Immature natural killer cell (primary cell): ENCODE measurements around the gene PDE6A. TPM values are rescaled to one million over a fixed set of nuclear protein-coding genes. Genes with fewer than 3 reads are reported as not detected.

ENCODE experiments used
- DNase-seq, 3 donors: peaks; one replicate each; pipeline ENCODE4 v3.0.0; 2022; ENCODE audit warnings: mixed read lengths in 1 of 3
- H3K27ac Mint-ChIP-seq, 6 donors: one replicate each; pipeline ENCODE4 v1.8.0; 2020; ENCODE audit warnings: mixed read lengths in 6 of 6, mild to moderate bottlenecking in 5 of 6, inconsistent platforms in 4 of 6, moderate library complexity in 3 of 6
- H3K27me3 Mint-ChIP-seq, 3 donors: one replicate each; pipeline ENCODE4 v1.8.0; 2020 to 2021; ENCODE audit warnings: low read depth in 3 of 3, mild to moderate bottlenecking in 3 of 3, mixed read lengths in 3 of 3, moderate library complexity in 3 of 3, inconsistent platforms in 1 of 3
- H3K36me3 Mint-ChIP-seq, 3 donors: one replicate each; pipeline ENCODE4 v1.8.0; 2020; ENCODE audit warnings: mixed read lengths in 3 of 3, inconsistent platforms in 2 of 3, mild to moderate bottlenecking in 2 of 3
- H3K4me1 Mint-ChIP-seq, 2 donors: one replicate each; pipeline ENCODE4 v1.8.0; 2020; ENCODE audit warnings: inconsistent platforms in 2 of 2, mild to moderate bottlenecking in 2 of 2, mixed read lengths in 2 of 2, moderate library complexity in 1 of 2
- H3K4me3 Mint-ChIP-seq, 5 donors: one replicate each; pipeline ENCODE4 v1.8.0; 2020; ENCODE audit warnings: mild to moderate bottlenecking in 5 of 5, mixed read lengths in 5 of 5, inconsistent platforms in 3 of 5, moderate library complexity in 3 of 5
- H3K9me3 Mint-ChIP-seq, 6 donors: one replicate each; pipeline ENCODE4 v1.8.0; 2020; ENCODE audit warnings: mild to moderate bottlenecking in 6 of 6, mixed read lengths in 6 of 6, inconsistent platforms in 4 of 6, moderate library complexity in 3 of 6
- polyA plus RNA-seq, 3 donors: library from polyadenylated mRNA; unstranded; fragments of 300-500 nt; fragmentation: Illumina TruSeq; gene quantifications; one replicate each; pipeline ENCODE4 v1.2.3, GENCODE V29; 2021

Gene PDE6A
- polyA plus RNA-seq, 3 donors from 2014 or later: not detected

DNA sequence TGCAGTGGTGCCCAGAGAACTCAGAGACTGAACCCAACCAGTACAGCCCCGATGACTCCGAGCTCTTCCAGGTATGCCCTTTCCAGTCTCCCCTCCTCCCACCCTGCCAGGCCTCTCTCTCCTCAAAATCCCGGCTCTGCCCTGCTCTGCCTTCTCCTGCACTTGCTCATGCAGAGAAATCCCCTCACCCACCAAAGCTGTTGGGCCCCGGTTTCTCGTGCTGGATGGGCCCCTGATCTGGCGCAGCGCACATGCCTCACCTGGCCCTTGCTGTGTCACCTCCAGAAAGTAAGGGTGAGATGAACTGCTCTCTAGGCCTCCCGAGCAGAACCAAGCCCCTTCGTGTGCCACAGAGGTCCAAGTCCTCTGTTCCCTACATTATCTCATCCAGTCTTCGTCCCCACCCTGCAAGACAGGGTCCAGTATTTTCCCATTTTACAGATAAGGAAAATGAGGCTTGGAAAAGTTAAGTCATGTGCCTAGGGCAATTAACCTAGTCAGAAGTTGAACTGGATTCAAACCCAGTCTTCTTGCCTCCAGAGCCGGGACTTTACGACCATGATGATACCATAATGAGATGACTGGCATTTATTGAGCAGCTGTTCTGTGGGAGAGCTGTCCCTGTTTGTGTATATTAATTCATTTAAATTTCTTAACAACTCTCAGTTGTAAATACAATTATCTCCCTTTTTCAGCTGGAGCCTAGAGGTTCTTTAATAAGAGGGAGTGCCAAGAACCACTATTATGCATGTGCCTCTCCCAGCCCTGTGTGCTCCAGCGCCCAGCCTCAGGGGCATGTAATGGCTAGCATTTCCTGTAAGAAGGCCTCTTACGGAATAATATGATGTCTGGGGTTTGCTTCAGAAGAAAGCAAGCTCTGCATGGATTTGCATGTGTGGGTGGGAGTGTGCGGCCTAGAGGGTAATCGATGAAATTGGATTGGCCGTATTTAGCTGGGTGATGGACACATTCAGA lies 123.8 kb downstream of the PDE6A start:
- DNase-seq: no peak
- Mint-ChIP-seq H3K27ac (no peak overlapping the region), H3K9me3 (no peaks in the 10 kb centered on the region), H3K4me1 (no peaks in the 10 kb centered on the region), H3K4me3 (no peak overlapping the region), H3K36me3 (no peaks in the 10 kb centered on the region), H3K27me3 (peaks cover 0 to 3% (median 1%) of the 10 kb centered on the region in 3 donors)

DNA sequence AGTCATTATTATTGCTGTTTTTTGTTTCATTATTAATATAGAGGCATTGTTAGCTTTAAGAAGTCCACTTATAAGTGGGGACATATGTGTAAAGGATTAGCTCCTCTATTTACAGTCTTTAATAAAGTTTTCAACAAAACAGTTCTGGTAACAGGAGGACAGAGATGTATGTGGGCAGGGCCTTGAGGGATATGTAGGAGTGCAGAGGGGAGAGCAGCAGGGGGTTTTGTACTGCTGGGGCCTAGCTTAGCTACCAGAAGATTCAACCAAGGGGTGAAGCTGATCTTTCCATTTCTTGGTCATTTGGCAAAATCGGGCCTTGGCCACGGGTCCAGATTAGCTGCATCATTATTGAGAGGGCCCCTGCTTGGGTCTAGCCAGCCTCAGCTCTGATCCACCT lies 124.6 kb downstream of the PDE6A start:
- Mint-ChIP-seq H3K4me1 (no peaks in the 10 kb centered on the region), H3K9me3 (no peaks in the 10 kb centered on the region), H3K4me3 (no peak overlapping the region), H3K27ac (no peak overlapping the region), H3K36me3 (no peaks in the 10 kb centered on the region), H3K27me3 (peaks cover 0 to 3% (median 1%) of the 10 kb centered on the region in 3 donors)
- DNase-seq: no peak

GRCh38 chr5:149818116-149818515 lies 126.5 kb downstream of the PDE6A start:
- no peak overlapping the region for H3K27ac Mint-ChIP-seq
- H3K4me3 Mint-ChIP-seq: no peak overlapping the region
- H3K27me3 Mint-ChIP-seq: peaks cover 0 to 3% (median 1%) of the 10 kb centered on the region in 3 donors

GRCh38 chr5:149817539-149818060 lies 127.0 kb downstream of the PDE6A start:
- no peak for DNase-seq
- Mint-ChIP-seq H3K4me3 (no peak overlapping the region), H3K27me3 (peaks cover 0 to 5% (median 0%) of the 10 kb centered on the region in 3 donors), H3K4me1 (no peaks in the 10 kb centered on the region), H3K36me3 (no peaks in the 10 kb centered on the region), H3K9me3 (no peaks in the 10 kb centered on the region), H3K27ac (no peak overlapping the region)

More at GRCh38 chr5:149818116-149818515, 126.5 kb downstream of the PDE6A start:
- Mint-ChIP-seq H3K9me3 (no peaks in the 10 kb centered on the region), H3K4me1 (no peaks in the 10 kb centered on the region), H3K36me3 (no peaks in the 10 kb centered on the region)
- DNase-seq: no peak

GRCh38 chr5:149816661-149817060 lies 127.9 kb downstream of the PDE6A start:
- H3K27me3 Mint-ChIP-seq: peaks cover 0 to 2% (median 0%) of the 10 kb centered on the region in 3 donors
- no peak overlapping the region for H3K27ac Mint-ChIP-seq
- H3K4me3 Mint-ChIP-seq: no peak overlapping the region
- H3K9me3 Mint-ChIP-seq: no peaks in the 10 kb centered on the region
- no peak for DNase-seq
- H3K36me3 Mint-ChIP-seq: no peaks in the 10 kb centered on the region
- no peaks in the 10 kb centered on the region for H3K4me1 Mint-ChIP-seq

DNA sequence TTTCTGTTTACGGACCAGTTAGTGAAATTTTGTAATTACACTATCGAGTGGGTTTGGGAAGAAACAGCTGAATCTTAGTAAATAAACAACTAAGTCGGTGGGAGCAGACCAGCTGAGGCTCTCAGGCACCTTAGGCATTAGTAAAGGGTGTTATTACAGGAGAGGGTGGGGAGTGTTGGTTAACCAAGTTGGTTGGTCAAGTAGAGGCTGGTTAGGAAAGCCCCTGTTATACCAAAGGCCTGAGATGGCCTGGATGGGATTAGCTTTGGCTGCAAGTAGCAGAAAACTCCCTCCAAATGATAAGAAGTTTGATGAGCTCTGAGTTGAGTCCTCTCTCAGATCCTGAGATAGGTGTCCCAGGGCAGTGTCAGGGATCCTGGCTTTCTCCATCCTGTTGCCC lies 133.1 kb downstream of the PDE6A start:
- Mint-ChIP-seq H3K27ac (no peak overlapping the region), H3K9me3 (no peaks in the 10 kb centered on the region), H3K36me3 (no peaks in the 10 kb centered on the region), H3K27me3 (peaks cover 0 to 3% (median 2%) of the 10 kb centered on the region in 3 donors), H3K4me1 (no peaks in the 10 kb centered on the region), H3K4me3 (no peak overlapping the region)
- DNase-seq: no peak

DNA sequence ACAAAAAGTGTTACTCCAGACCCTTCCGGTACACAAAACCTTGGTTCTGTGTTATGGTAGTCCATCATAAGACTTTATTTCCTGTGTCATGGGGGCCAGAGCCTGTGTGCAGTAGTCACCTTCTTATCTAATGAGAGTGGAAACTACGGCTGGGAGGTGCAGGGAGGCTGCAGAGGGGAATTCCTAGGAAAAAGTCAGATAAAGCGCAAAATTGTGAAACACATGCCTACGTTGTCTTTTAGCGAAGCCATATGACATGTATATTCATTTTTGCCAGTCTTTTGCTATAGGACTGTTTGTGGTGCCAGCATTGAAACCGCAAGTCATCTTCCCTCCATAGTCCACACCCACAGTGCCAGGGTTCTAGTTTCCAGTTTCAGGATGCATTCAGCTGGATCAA lies 133.7 kb downstream of the PDE6A start:
- Mint-ChIP-seq H3K27me3 (peaks cover 0 to 3% (median 2%) of the 10 kb centered on the region in 3 donors), H3K4me3 (no peak overlapping the region), H3K4me1 (no peaks in the 10 kb centered on the region), H3K9me3 (no peaks in the 10 kb centered on the region), H3K27ac (no peak overlapping the region), H3K36me3 (no peaks in the 10 kb centered on the region)
- no peak for DNase-seq

DNA sequence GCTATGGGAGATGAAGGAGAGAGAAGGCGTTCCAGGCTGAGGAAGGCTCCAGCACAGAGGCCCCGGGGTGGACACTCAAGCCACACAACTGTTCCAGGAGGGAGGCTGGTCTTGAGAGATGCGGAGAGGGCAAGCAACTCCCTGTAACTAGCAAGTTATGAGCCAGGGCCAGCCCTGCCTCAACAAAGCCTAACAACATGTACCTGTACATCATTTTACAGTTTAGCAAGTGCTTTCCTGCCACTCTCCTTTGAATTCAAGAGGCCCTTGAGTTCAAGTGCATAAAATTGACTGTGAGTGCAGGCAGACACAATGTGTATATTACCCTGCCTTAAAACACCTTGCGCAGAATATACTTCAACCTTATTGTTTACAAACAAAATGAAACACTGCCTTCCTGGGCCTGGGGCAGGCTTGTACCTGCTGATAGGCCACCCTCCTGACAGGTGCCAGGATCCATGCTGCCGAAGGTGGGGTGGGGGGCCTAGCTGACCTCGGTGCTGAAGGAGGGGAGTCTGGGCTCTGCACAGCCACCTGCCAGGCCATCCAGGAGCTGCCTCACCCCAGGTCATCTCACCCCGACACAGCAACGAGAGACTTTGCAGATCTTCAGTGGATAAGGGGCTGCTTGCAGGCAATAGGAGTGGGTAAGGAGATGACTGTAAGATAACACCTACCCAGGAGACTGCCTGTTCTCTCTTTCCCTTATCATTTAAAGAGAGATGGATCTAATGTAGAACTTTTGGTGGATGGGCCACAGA lies 134.5 kb downstream of the PDE6A start:
- Mint-ChIP-seq H3K27me3 (peaks cover 0 to 3% (median 2%) of the 10 kb centered on the region in 3 donors), H3K4me3 (no peak overlapping the region), H3K9me3 (no peaks in the 10 kb centered on the region), H3K36me3 (no peaks in the 10 kb centered on the region), H3K4me1 (no peaks in the 10 kb centered on the region), H3K27ac (no peak overlapping the region)
- DNase-seq: no peak

DNA sequence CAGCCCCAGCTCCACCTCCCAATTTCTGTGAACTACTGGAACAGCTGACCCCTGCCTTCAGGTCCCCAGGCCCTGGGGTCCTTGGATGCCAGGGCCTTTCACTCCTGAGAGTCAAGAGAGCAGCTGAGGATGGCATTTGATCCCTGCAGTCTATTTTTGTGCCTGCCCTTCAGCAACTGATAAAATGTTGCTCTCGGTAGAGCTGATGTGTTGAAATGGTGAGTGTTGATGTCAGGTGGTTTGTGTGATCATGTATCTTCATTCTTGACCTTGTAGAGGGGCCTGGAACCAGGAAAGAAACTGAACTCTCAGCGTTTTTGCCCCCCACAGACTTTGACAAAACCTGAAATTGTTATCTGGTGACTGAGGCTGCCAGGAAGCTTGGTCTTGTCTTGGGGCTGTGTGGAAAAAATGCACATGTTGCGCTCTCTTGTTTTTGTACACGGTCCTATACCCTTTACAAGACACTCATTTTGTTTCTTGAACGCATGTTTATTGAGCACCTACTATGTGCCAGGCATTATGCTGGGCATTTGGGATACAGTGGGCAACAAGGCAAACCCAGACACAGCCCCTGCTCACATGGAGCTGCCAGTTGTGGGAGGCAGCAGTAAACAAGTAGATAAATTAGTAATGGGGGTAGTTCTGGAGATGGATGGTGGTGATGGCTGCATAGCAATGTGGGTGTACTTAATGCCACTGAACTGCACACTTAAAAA lies 136.2 kb downstream of the PDE6A start:
- H3K27me3 Mint-ChIP-seq: peaks cover 0 to 3% (median 2%) of the 10 kb centered on the region in 3 donors
- no peak for DNase-seq
- H3K9me3 Mint-ChIP-seq: no peaks in the 10 kb centered on the region
- H3K4me3 Mint-ChIP-seq: no peak overlapping the region
- H3K27ac Mint-ChIP-seq: no peak overlapping the region
- no peaks in the 10 kb centered on the region for H3K36me3 Mint-ChIP-seq
- H3K4me1 Mint-ChIP-seq: no peaks in the 10 kb centered on the region

Other genes with a start within 250 kb of the PDE6A start
- under 1 TPM in 1 of 3 donors, not detected in 2; 0.62 TPM for gene PPARGC1B, start 214.5 kb downstream of the PDE6A start, polyA plus RNA-seq
- 1 to 10 TPM; 2.4 to 3.6 (median 2.4) TPM for gene SLC26A2, start 16.0 kb upstream of the PDE6A start, polyA plus RNA-seq
- 1 to 10 TPM in 2 of 3 donors, under 1 TPM in 1; 0.48 to 2.0 (median 1.1) TPM for gene TIGD6, start 55.9 kb upstream of the PDE6A start, polyA plus RNA-seq
- 10 to 100 TPM in 2 of 3 donors, 1 to 10 TPM in 1; 5.2 to 16.2 (median 12.7) TPM for gene HMGXB3, start 55.9 kb upstream of the PDE6A start, polyA plus RNA-seq
- gene CSF1R, start 141.8 kb upstream of the PDE6A start, polyA plus RNA-seq: 10 to 100 TPM in 1 of 3 donors, 1 to 10 TPM in 1, under 1 TPM in 1; 0.82 to 10.4 (median 2.5) TPM
- 10 to 100 TPM in 1 of 3 donors, 1 to 10 TPM in 2; 6.4 to 18.9 (median 7.1) TPM for gene PDGFRB, start 211.1 kb upstream of the PDE6A start, polyA plus RNA-seq
- gene CDX1, start 222.0 kb upstream of the PDE6A start, polyA plus RNA-seq: not detected
- gene SLC6A7, start 245.3 kb upstream of the PDE6A start, polyA plus RNA-seq: not detected